ENCODE measurements around the gene DHH. TPM values are rescaled to one million over a fixed set of nuclear protein-coding genes. Genes with fewer than 3 reads are reported as not detected.
A peak's percentile ranks its signal among the peaks of the same experiment; 100 is the strongest.

Gene DHH
- total and polyA plus RNA-seq, 2 donors (not counting 3 experiments of a cell fraction or from before 2014, with no cell fraction given) = 2.9 to 3.3 TPM

DNA sequence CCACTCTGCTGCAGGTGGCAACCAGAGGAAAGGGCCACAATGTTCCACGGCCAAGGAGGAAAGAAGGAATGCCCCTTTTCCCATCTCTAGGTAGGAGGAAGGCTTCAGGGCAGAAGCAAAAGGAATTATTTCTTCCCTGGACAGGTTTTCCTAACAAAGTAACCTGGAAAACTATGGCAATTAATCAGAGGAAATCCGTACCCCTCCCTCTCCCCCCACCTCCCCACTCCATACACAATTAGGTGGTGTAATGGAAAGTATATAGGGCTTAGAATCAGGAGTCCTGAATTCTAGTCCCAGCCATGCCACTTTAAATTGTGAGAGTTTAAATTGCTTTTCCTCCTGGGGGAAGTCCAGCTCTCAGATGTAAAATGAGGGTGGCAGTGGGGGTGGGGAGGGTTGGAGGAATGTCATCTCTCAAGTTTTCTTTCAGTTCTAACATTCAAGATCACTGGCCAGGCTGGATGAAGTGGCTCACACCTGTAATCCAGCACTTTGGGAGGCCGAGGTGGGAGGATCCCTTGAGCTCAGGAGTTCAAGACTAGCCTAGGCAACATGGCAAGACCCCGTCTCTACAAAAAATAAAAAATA is 1.7 kb downstream of the DHH start:
- Histone ChIP-seq H3K79me2 (ENCODE audit: control insufficient read depth, insufficient read depth, low read length) (no peaks in the 10 kb centered on the region), H3K9me3 (replicated peaks; ENCODE audit: control insufficient read depth, insufficient read depth, low read length) (no peaks in the 10 kb centered on the region), H3K27me3 (ENCODE audit: control insufficient read depth in 2 of 2, insufficient read depth in 2 of 2, low read length in 2 of 2) (no peaks in the 10 kb centered on the region), H3K4me3 (replicated peaks in 1 of 3; ENCODE audit: insufficient read depth in 1 of 3, low read depth in 1 of 3, low read length in 3 of 3) (peak overlapping the region in 1 of 3 experiments; percentile 37), H3K4me2 (ENCODE audit: insufficient read depth, low read length) (peak overlapping the region; percentile 85), H3K4me1 (ENCODE audit: control insufficient read depth, extremely low read depth, insufficient read depth, low read length) (peaks cover 54% of the 10 kb centered on the region), H3K9ac (replicated peaks; ENCODE audit: extremely low read depth, insufficient read depth, low read length) (no peak overlapping the region), H3K9me1 (replicated peaks; ENCODE audit: control insufficient read depth, extremely low read depth, insufficient read depth, low read length) (no peaks in the 10 kb centered on the region), H3K36me3 (ENCODE audit: control insufficient read depth in 2 of 2, extremely low read depth in 1 of 2, insufficient read depth in 2 of 2, low read length in 2 of 2) (peaks cover 0 to 13% of the 10 kb centered on the region in 2 experiments), H3K27ac (ENCODE audit: insufficient read depth, low read depth, low read length) (no peak overlapping the region), H4K20me1 (replicated peaks; ENCODE audit: control insufficient read depth, extremely low read depth, insufficient read depth, low read length) (no peaks in the 10 kb centered on the region), H2AFZ (ENCODE audit: low read depth, low read length) (no peak overlapping the region)
- CTCF ChIA-PET = interaction anchor here (0.7 to 11.7 kb wide), 17 partner anchors 8 to 142 kb away, joined by 3 to 179 read pairs (median 7); partner anchors contain the start of genes KMT2D, RHEBL1 and TUBA1B
- intact Hi-C loops (cut with micrococcal nuclease) = loop anchor here (1.0 kb wide), 2 partner anchors 23 to 29 kb away; no protein-coding TSS in a partner anchor
- no TSS peak for BruUV-seq (replicated peaks)
- DNase-seq (ENCODE audit: low read depth, low spot score) = peak; percentile 15
- POLR2A ChIA-PET = interaction anchor here (0.7 to 4.2 kb wide), 3 partner anchors 28 to 84 kb away, joined by 3 to 25 read pairs (median 5); partner anchors contain the start of gene TUBA1B
- peak; percentile 47 for FAIRE-seq
- TF ChIP-seq, protein P1, sequence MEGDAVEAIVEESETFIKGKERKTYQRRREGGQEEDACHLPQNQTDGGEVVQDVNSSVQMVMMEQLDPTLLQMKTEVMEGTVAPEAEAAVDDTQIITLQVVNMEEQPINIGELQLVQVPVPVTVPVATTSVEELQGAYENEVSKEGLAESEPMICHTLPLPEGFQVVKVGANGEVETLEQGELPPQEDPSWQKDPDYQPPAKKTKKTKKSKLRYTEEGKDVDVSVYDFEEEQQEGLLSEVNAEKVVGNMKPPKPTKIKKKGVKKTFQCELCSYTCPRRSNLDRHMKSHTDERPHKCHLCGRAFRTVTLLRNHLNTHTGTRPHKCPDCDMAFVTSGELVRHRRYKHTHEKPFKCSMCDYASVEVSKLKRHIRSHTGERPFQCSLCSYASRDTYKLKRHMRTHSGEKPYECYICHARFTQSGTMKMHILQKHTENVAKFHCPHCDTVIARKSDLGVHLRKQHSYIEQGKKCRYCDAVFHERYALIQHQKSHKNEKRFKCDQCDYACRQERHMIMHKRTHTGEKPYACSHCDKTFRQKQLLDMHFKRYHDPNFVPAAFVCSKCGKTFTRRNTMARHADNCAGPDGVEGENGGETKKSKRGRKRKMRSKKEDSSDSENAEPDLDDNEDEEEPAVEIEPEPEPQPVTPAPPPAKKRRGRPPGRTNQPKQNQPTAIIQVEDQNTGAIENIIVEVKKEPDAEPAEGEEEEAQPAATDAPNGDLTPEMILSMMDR (IDR thresholded peaks at IDR 0.05; ENCODE audit: extremely low read depth in 1 of 2, insufficient read depth in 1 of 2, low read depth in 1 of 2, low read length in 2 of 2) = no peak
- TF ChIP-seq MYC (IDR thresholded peaks at IDR 0.05; ENCODE audit: low read depth, low read length) (no peak), EZH2 (IDR thresholded peaks at IDR 0.05; ENCODE audit: borderline replicate concordance, low read depth, low read length, severe bottlenecking) (no peak), FOS (IDR thresholded peaks at IDR 0.05; ENCODE audit: borderline replicate concordance, insufficient read depth, low read length) (no peak)
- dilution Hi-C loops (cut with MboI; ENCODE audit: extremely low pct_ligation_motif_present, low sequenced_read_pairs) = no loop called here

All from endothelial cell of umbilical vein (primary cell).